Motor neuron (in vitro differentiated cells): ENCODE data around the gene HEPACAM2. TPM values are rescaled to one million over a fixed set of nuclear protein-coding genes. Genes with fewer than 3 reads are reported as not detected.
A peak's percentile ranks its signal among the peaks of the same experiment; 100 is the strongest.

Source experiments
- ATAC-seq, 8 experiments: fragments of 200-7000 bp; cut with Tn5 transposase; replicated peaks in 6 of 8; 2 replicates each; pipeline ENCODE4 v1.8.0; 2021; ENCODE audit warnings: mild to moderate bottlenecking in 8 of 8, moderate library complexity in 8 of 8
- H3K27ac ChIP-seq, 2 donors: fragments of 250-450 bp; sonication (Bioruptor Pico); 2 replicates each; pipeline ENCODE4 v1.9.0; 2021; ENCODE audit warnings: antibody characterized with exemption in 2 of 2, mild to moderate bottlenecking in 2 of 2, moderate library complexity in 1 of 2
- H3K4me1 ChIP-seq, 2 donors: fragments of 250-450 bp; sonication (Bioruptor Pico); replicated peaks in 1 of 2; 2 replicates each; pipeline ENCODE4 v1.6.1; 2021; ENCODE audit warnings: antibody characterized with exemption in 2 of 2, mild to moderate bottlenecking in 2 of 2, moderate library complexity in 1 of 2
- H3K4me3 ChIP-seq, 5 donors: fragments of 250-450 bp; sonication (Bioruptor Pico); 2 replicates each; pipeline ENCODE4 v1.9.0; 2021; ENCODE audit warnings: antibody characterized with exemption in 5 of 5, mild to moderate bottlenecking in 5 of 5, moderate library complexity in 4 of 5
- WGBS, 10 experiments: fragments of 450-650 bp; shearing (Covaris generic); methylation state at CpG; one replicate each; pipeline ENCODE4 v1.0.0; 2022; 5-methylcytosine and 5-hydroxymethylcytosine counted together
- in situ Hi-C, 9 experiments: fragments of 400-800 bp; cut with MboI; loops; one replicate each; pipeline ENCODE4 v1.15.0; 2021; ENCODE audit warnings: low sequenced_read_pairs in 9 of 9, low pct_unique_long_range_greater_than_20kb in 2 of 9; ENCODE audit not compliant: unreplicated experiment in 9 of 9
- total RNA-seq, 8 experiments: library from RNA; unstranded; fragments of 300-600 nt; gene quantifications; 2 replicates each; pipeline versions ENCODE4 v1.2.3 to v1.2.4, GENCODE V29; 2022

The HEPACAM2 gene
- total RNA-seq, 8 experiments from 2014 or later, result 0.11 to 0.38 (median 0.36) TPM; not detected in 5

- 24 to 78% (median 44%) methylated on average over 2 to 3 of the region's 3 CpGs; no CpG with 5 or more reads in 2 of the 10 experiments for WGBS, 10 experiments
- in situ Hi-C loops, result no loop called here
- ATAC-seq, result peak in 3 of 8 experiments; percentile 67 to 86 (median 85)
- Histone ChIP-seq H3K4me3 (no peak overlapping the region), H3K4me1 (peaks cover 0 to 6% of the 10 kb centered on the region in 2 donors), H3K27ac (no peak overlapping the region)
These were observed 31.9 kb downstream of the HEPACAM2 start for GRCh38 chr7:93194386-93194785.

- Histone ChIP-seq H3K4me1 (no peaks in the 10 kb centered on the region), H3K27ac (no peak overlapping the region), H3K4me3 (no peak overlapping the region)
- 13 to 78% (median 57%) methylated on average over 3 to 6 of the region's 6 CpGs for WGBS, 10 experiments
- ATAC-seq, result no peak
- in situ Hi-C loops, result no loop called here
These were observed 37.2 kb downstream of the HEPACAM2 start for GRCh38 chr7:93188870-93189634.

GRCh38 chr7:93185303-93186027 lies 40.8 kb downstream of the HEPACAM2 start:
- in situ Hi-C loops, result no loop called here
- Histone ChIP-seq H3K4me3 (no peak overlapping the region), H3K27ac (no peak overlapping the region), H3K4me1 (no peaks in the 10 kb centered on the region)
- ATAC-seq, result peak in 2 of 8 experiments; percentile 41 to 76
- WGBS, 10 experiments, result 0 to 25% (median 13%) methylated on average over 1 of the region's 1 CpG; no CpG with 5 or more reads in 3 of the 10 experiments

GRCh38 chr7:93179173-93179572 lies 47.1 kb downstream of the HEPACAM2 start:
- no peak overlapping the region for H3K27ac ChIP-seq
- in situ Hi-C loops, result loop anchor here in 1 of 9 experiments (10.0 kb wide), 1 partner anchor 46 kb away; the partner anchor contains the start of gene HEPACAM2
- no peak for ATAC-seq

GRCh38 chr7:93178213-93178612 lies 48.1 kb downstream of the HEPACAM2 start:
- WGBS, 10 experiments, result 0 to 56% (median 11%) methylated on average over 1 to 3 of the region's 3 CpGs; no CpG with 5 or more reads in 1 of the 10 experiments
- in situ Hi-C loops, result loop anchor here in 1 of 9 experiments (10.0 kb wide), 1 partner anchor 47 kb away; the partner anchor contains the start of gene HEPACAM2
- Histone ChIP-seq H3K4me1 (no peaks in the 10 kb centered on the region), H3K4me3 (no peak overlapping the region), H3K27ac (no peak overlapping the region)
- ATAC-seq, result peak in 3 of 8 experiments; percentile 80 to 87 (median 86)

More at GRCh38 chr7:93179173-93179572, 47.1 kb downstream of the HEPACAM2 start:
- H3K4me3 ChIP-seq, result no peak overlapping the region
- no peaks in the 10 kb centered on the region for H3K4me1 ChIP-seq

GRCh38 chr7:93176992-93177580 lies 49.2 kb downstream of the HEPACAM2 start:
- H3K4me1 ChIP-seq, result no peaks in the 10 kb centered on the region
- in situ Hi-C loops, result loop anchor here in 1 of 9 experiments (10.0 kb wide), 1 partner anchor 48 kb away; the partner anchor contains the start of gene HEPACAM2
- H3K27ac ChIP-seq, result no peak overlapping the region
- H3K4me3 ChIP-seq, result no peak overlapping the region
- WGBS, 10 experiments, result 18 to 82% (median 43%) methylated on average over 1 to 2 of the region's 2 CpGs
- peak in 2 of 8 experiments; percentile 43 to 58 for ATAC-seq

GRCh38 chr7:93175219-93175618 lies 51.0 kb downstream of the HEPACAM2 start:
- in situ Hi-C loops, result loop anchor here in 1 of 9 experiments (10.0 kb wide), 1 partner anchor 50 kb away; the partner anchor contains the start of gene HEPACAM2
- Histone ChIP-seq H3K4me1 (no peaks in the 10 kb centered on the region), H3K27ac (no peak overlapping the region), H3K4me3 (no peak overlapping the region)
- 25 to 100% (median 75%) methylated on average over 1 to 2 of the region's 2 CpGs; no CpG with 5 or more reads in 3 of the 10 experiments for WGBS, 10 experiments
- no peak for ATAC-seq

- 3 to 62% (median 38%) methylated on average over 2 of the region's 2 CpGs; no CpG with 5 or more reads in 1 of the 10 experiments for WGBS, 10 experiments
- H3K4me3 ChIP-seq, result no peak overlapping the region
- H3K4me1 ChIP-seq, result no peaks in the 10 kb centered on the region
- in situ Hi-C loops, result loop anchor here in 1 of 9 experiments (10.0 kb wide), 1 partner anchor 52 kb away; the partner anchor contains the start of gene HEPACAM2
- H3K27ac ChIP-seq, result no peak overlapping the region
- ATAC-seq, result no peak
These were observed 53.6 kb downstream of the HEPACAM2 start for GRCh38 chr7:93172683-93173082.

GRCh38 chr7:93171606-93172226 lies 54.6 kb downstream of the HEPACAM2 start:
- in situ Hi-C loops, result loop anchor here in 1 of 9 experiments (10.0 kb wide), 1 partner anchor 53 kb away; the partner anchor contains the start of gene HEPACAM2
- no peaks in the 10 kb centered on the region for H3K4me1 ChIP-seq
- peak in 2 of 8 experiments; percentile 34 to 42 for ATAC-seq
- no peak overlapping the region for H3K27ac ChIP-seq
- 0 to 50% (median 25%) methylated on average over 1 to 2 of the region's 2 CpGs; no CpG with 5 or more reads in 1 of the 10 experiments for WGBS, 10 experiments
- H3K4me3 ChIP-seq, result no peak overlapping the region

GRCh38 chr7:93165447-93165846 lies 60.8 kb downstream of the HEPACAM2 start:
- no peak for ATAC-seq
- Histone ChIP-seq H3K27ac (no peak overlapping the region), H3K4me1 (no peaks in the 10 kb centered on the region), H3K4me3 (no peak overlapping the region)
- WGBS, 10 experiments, result 78 to 100% (median 94%) methylated on average over 1 of the region's 1 CpG; no CpG with 5 or more reads in 2 of the 10 experiments
- in situ Hi-C loops, result no loop called here

- Histone ChIP-seq H3K27ac (no peak overlapping the region), H3K4me3 (no peak overlapping the region), H3K4me1 (no peaks in the 10 kb centered on the region)
- 40 to 92% (median 79%) methylated on average over 2 of the region's 2 CpGs; no CpG with 5 or more reads in 1 of the 10 experiments for WGBS, 10 experiments
- in situ Hi-C loops, result no loop called here
- ATAC-seq, result no peak
These were observed 61.5 kb downstream of the HEPACAM2 start for GRCh38 chr7:93164766-93165165.

GRCh38 chr7:93161181-93161762 lies 65.0 kb downstream of the HEPACAM2 start:
- ATAC-seq, result no peak
- in situ Hi-C loops, result no loop called here
- Histone ChIP-seq H3K4me1 (no peaks in the 10 kb centered on the region), H3K27ac (no peak overlapping the region), H3K4me3 (no peak overlapping the region)
- WGBS, 10 experiments, result 0 to 100% (median 60%) methylated on average over 1 to 3 of the region's 3 CpGs; no CpG with 5 or more reads in 3 of the 10 experiments
